A673 (cell line): ENCODE measurements around the gene PTK6.

ENCODE experiments used
- CTCF ChIP-seq: fragments of 300-800, 200-600 bp; sonication (generic); conservative IDR thresholded peaks from 2 replicates; pipeline ENCODE4 v1.5.1; 2017; ENCODE audit warnings: low read depth, mild to moderate bottlenecking, antibody characterized with exemption, low read length, moderate library complexity, mixed read lengths
- EZH2 ChIP-seq: fragments of 200-600 bp; sonication (generic); IDR thresholded peaks from 2 replicates; pipeline ENCODE4 v1.6.1; 2017; ENCODE audit warnings: borderline replicate concordance, low read depth, mild to moderate bottlenecking, mixed read lengths, antibody characterized with exemption, low read length; ENCODE audit not compliant: poor library complexity, severe bottlenecking

GRCh38 chr20:63534831-63535651 is 2.1 kb downstream of the PTK6 start:
- TF ChIP-seq CTCF (no peak), EZH2 (no peak)
